GM23338 (cell line): ENCODE results near the gene WNT6.

ENCODE experiments used
- CREB1 ChIP-seq: fragments of 250-450 bp; sonication (Bioruptor Pico); IDR thresholded peaks from 2 replicates; pipeline ENCODE4 v1.5.0; 2020; ENCODE audit warnings: low read depth, mild to moderate bottlenecking, moderate library complexity
- CTCF ChIP-seq, 2 experiments: fragments of 200-600 bp in 1 of 2; sonication (generic) in 1 of 2; conservative IDR thresholded peaks; 2 replicates each; pipeline versions ENCODE4 v1.5.1 to v1.6.1; 2016 to 2017; ENCODE audit warnings: antibody characterized with exemption in 2 of 2, low read depth in 2 of 2, mild to moderate bottlenecking in 2 of 2, moderate library complexity in 1 of 2
- EZH2 ChIP-seq: fragments of 200-600 bp; sonication (generic); IDR thresholded peaks from one replicate; pipeline ENCODE4 v1.8.0; 2017; ENCODE audit warnings: antibody characterized with exemption, mild to moderate bottlenecking, low read depth; ENCODE audit not compliant: unreplicated experiment
- EZH2phosphoT487 ChIP-seq: fragments of 200-600 bp; sonication (generic); IDR thresholded peaks from one replicate; pipeline ENCODE4 v1.8.1; 2018; ENCODE audit warnings: antibody characterized with exemption; ENCODE audit not compliant: unreplicated experiment
- JUNB ChIP-seq: IDR thresholded peaks from one replicate; pipeline ENCODE4 v1.6.1; 2016; ENCODE audit warnings: antibody characterized with exemption; ENCODE audit not compliant: unreplicated experiment
- NANOG ChIP-seq: IDR thresholded peaks from 2 replicates; pipeline ENCODE4 v1.6.1; 2016; ENCODE audit warnings: antibody characterized with exemption, borderline replicate concordance
- POLR2AphosphoS5 ChIP-seq: IDR thresholded peaks from 2 replicates; pipeline ENCODE4 v1.6.1; 2016; ENCODE audit warnings: antibody characterized with exemption, low read depth
- REST ChIP-seq: IDR thresholded peaks from one replicate; pipeline ENCODE4 v1.6.1; 2018; ENCODE audit warnings: antibody characterized with exemption; ENCODE audit not compliant: unreplicated experiment
- STAT1 ChIP-seq: IDR thresholded peaks from one replicate; pipeline ENCODE4 v1.6.1; 2016; ENCODE audit warnings: antibody characterized with exemption; ENCODE audit not compliant: unreplicated experiment
- ZNF462 ChIP-seq: fragments of 250-450 bp; sonication (Bioruptor Pico); IDR thresholded peaks from 2 replicates; pipeline ENCODE4 v1.5.0; 2020; ENCODE audit warnings: mild to moderate bottlenecking, moderate library complexity

- no peak for TF ChIP-seq CTCF (conservative IDR thresholded peaks at IDR 0.05; ENCODE audit: low read depth in 2 of 2)
- TF ChIP-seq REST, result no peak
- no peak for TF ChIP-seq POLR2AphosphoS5
- TF ChIP-seq EZH2, result no peak
- no peak for TF ChIP-seq EZH2phosphoT487
- no peak for TF ChIP-seq CREB1 (CRISPR knock-in tag)
- no peak for TF ChIP-seq JUNB
- TF ChIP-seq NANOG, result no peak
- TF ChIP-seq STAT1, result no peak
- TF ChIP-seq ZNF462 (CRISPR knock-in tag), result no peak
Measured at GRCh38 chr2:218814540-218815243, 44.9 kb upstream of the WNT6 start.
